Osteocyte (in vitro differentiated cells): ENCODE results near the gene CHST11. TPM values are rescaled to one million over a fixed set of nuclear protein-coding genes. Genes with fewer than 3 reads are reported as not detected.

ENCODE experiments used
- DNase-seq: peaks from one replicate; pipeline ENCODE4 v3.0.0; 2021; ENCODE audit warnings: mixed read lengths; ENCODE audit not compliant: unreplicated experiment; ENCODE audit errors: extremely low spot score
- H3K27ac Mint-ChIP-seq: one replicate; pipeline ENCODE4 v1.8.0; 2021; ENCODE audit warnings: mild to moderate bottlenecking, mixed read lengths; ENCODE audit not compliant: unreplicated experiment
- H3K27me3 Mint-ChIP-seq: one replicate; pipeline ENCODE4 v1.8.0; 2021; ENCODE audit warnings: mixed read lengths; ENCODE audit not compliant: unreplicated experiment
- H3K36me3 Mint-ChIP-seq: one replicate; pipeline ENCODE4 v1.8.0; 2021; ENCODE audit warnings: mixed read lengths; ENCODE audit not compliant: unreplicated experiment
- H3K4me1 Mint-ChIP-seq: one replicate; pipeline ENCODE4 v1.8.0; 2021; ENCODE audit warnings: mixed read lengths; ENCODE audit not compliant: unreplicated experiment
- H3K4me3 Mint-ChIP-seq: one replicate; pipeline ENCODE4 v1.8.0; 2021; ENCODE audit warnings: mild to moderate bottlenecking, moderate library complexity, mixed read lengths; ENCODE audit not compliant: unreplicated experiment
- H3K9me3 Mint-ChIP-seq: one replicate; pipeline ENCODE4 v1.8.0; 2021; ENCODE audit warnings: mixed read lengths; ENCODE audit not compliant: unreplicated experiment
- total RNA-seq: library from RNA; stranded (reverse); gene quantifications from 2 replicates; pipeline ENCODE4 v1.2.1, GENCODE V29; 2021
- TF ChIP-seq, protein P1 (sequence below): fragments of 200-600 bp; sonication (generic); IDR thresholded peaks from 2 replicates; pipeline ENCODE4 v1.5.0; 2021; ENCODE audit warnings: antibody characterized with exemption, mild to moderate bottlenecking, moderate library complexity

CHST11 gene
- total RNA-seq, 1 donor from 2014 or later = 7.5 TPM

- H3K4me3 Mint-ChIP-seq = no peak overlapping the region
- no peaks in the 10 kb centered on the region for H3K27me3 Mint-ChIP-seq
- H3K4me1 Mint-ChIP-seq = peaks cover 16% of the 10 kb centered on the region
- H3K36me3 Mint-ChIP-seq = no peaks in the 10 kb centered on the region
- no peak for DNase-seq
- H3K9me3 Mint-ChIP-seq = no peaks in the 10 kb centered on the region
- TF ChIP-seq, protein P1, sequence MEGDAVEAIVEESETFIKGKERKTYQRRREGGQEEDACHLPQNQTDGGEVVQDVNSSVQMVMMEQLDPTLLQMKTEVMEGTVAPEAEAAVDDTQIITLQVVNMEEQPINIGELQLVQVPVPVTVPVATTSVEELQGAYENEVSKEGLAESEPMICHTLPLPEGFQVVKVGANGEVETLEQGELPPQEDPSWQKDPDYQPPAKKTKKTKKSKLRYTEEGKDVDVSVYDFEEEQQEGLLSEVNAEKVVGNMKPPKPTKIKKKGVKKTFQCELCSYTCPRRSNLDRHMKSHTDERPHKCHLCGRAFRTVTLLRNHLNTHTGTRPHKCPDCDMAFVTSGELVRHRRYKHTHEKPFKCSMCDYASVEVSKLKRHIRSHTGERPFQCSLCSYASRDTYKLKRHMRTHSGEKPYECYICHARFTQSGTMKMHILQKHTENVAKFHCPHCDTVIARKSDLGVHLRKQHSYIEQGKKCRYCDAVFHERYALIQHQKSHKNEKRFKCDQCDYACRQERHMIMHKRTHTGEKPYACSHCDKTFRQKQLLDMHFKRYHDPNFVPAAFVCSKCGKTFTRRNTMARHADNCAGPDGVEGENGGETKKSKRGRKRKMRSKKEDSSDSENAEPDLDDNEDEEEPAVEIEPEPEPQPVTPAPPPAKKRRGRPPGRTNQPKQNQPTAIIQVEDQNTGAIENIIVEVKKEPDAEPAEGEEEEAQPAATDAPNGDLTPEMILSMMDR = no peak
- H3K27ac Mint-ChIP-seq = no peak overlapping the region
Observed at GRCh38 chr12:104682790-104683279, 226.1 kb downstream of the CHST11 start.

DNA sequence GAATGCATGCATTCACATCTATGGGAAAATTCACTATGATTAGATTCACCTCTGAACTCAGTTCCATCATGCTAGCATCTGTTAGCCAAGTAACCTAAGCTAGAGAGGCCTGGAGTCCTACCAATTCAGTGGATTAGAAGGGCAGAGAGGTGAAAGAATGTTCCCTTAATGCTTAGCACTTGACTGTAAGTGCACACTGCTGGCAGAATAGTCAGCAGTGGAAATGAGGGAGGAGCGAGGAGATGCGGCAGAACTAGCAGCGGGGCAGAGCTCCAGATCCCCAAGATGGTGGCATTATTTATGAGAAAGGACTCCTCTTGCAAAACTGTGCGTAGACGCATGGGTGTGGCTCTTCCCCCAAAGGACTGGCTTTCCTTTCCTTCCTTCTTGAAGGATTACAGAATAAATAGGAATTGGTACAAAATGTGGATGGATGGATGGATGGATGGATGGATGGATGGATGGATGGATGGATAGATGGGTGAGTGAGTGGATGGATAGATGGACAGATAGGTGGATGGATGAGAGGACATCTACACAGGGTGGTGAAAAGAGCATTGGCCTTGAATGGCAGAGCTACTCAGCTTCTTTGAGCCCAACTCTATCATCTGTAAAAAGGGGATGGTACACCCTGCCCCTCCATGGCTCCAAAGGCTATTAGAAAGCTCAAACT lies 227.2 kb downstream of the CHST11 start:
- Mint-ChIP-seq H3K27ac (no peak overlapping the region), H3K36me3 (no peaks in the 10 kb centered on the region), H3K27me3 (no peaks in the 10 kb centered on the region), H3K4me1 (peaks cover 16% of the 10 kb centered on the region), H3K4me3 (no peak overlapping the region), H3K9me3 (no peaks in the 10 kb centered on the region)
- no peak for DNase-seq
- TF ChIP-seq, protein P1 = no peak

- no peak for DNase-seq
- H3K27ac Mint-ChIP-seq = no peak overlapping the region
- no peak overlapping the region for H3K4me3 Mint-ChIP-seq
- H3K4me1 Mint-ChIP-seq = peaks cover 16% of the 10 kb centered on the region
- TF ChIP-seq, protein P1 = no peak
- H3K9me3 Mint-ChIP-seq = no peaks in the 10 kb centered on the region
- no peaks in the 10 kb centered on the region for H3K27me3 Mint-ChIP-seq
- H3K36me3 Mint-ChIP-seq = no peaks in the 10 kb centered on the region
Observed at GRCh38 chr12:104684884-104685283, 228.1 kb downstream of the CHST11 start.

- TF ChIP-seq, protein P1 = no peak
- H3K4me3 Mint-ChIP-seq = no peak overlapping the region
- no peak overlapping the region for H3K27ac Mint-ChIP-seq
- H3K9me3 Mint-ChIP-seq = no peaks in the 10 kb centered on the region
- no peak for DNase-seq
- peaks cover 16% of the 10 kb centered on the region for H3K4me1 Mint-ChIP-seq
- no peaks in the 10 kb centered on the region for H3K36me3 Mint-ChIP-seq
- H3K27me3 Mint-ChIP-seq = no peaks in the 10 kb centered on the region
Observed at GRCh38 chr12:104685366-104685765, 228.6 kb downstream of the CHST11 start.

DNA sequence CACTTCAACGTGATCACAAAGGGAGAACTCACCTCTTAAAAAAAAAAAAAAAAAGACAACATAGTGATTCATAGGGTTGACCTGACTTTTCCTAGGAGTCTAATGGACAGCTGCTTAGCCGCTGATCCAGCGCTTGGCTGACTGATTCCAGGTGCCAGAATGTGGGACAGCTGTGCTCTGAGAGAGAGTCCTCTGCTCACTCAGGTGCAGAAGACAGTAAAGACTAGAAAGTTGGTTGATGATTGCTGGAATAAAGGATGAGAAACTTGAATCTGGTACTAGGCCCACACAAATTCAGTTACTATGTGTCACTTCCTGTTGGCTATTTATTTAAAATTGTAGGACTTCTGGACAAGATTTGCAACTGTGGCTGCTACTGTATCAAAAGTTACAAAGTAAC lies 229.4 kb downstream of the CHST11 start:
- H3K9me3 Mint-ChIP-seq = no peaks in the 10 kb centered on the region
- H3K36me3 Mint-ChIP-seq = no peaks in the 10 kb centered on the region
- no peak overlapping the region for H3K4me3 Mint-ChIP-seq
- peak overlapping the region; percentile 40 for H3K27ac Mint-ChIP-seq
- no peaks in the 10 kb centered on the region for H3K27me3 Mint-ChIP-seq
- DNase-seq = no peak
- H3K4me1 Mint-ChIP-seq = peaks cover 16% of the 10 kb centered on the region
- TF ChIP-seq, protein P1 = no peak
